GM19239 (cell line): Measurements from ENCODE around the gene SBF2.
"Not testable (repeated sequence)": the region's sequence is repeated elsewhere in the genome, so short reads cannot be mapped to it uniquely, and the experiment has no call there.

ENCODE experiments used
- DNase-seq: peaks from one replicate; pipeline ENCODE4 v3.0.0; 2011; ENCODE audit warnings: low spot score; ENCODE audit not compliant: insufficient read length
- FAIRE-seq: peaks from 2 replicates; lab custom pipeline; 2011; peaks lifted over from hg19 to GRCh38; lab: Jason Lieb, UNC

SBF2 gene

GRCh38 chr11:10133251-10133650 is 160.8 kb downstream of the SBF2 start:
- FAIRE-seq, DNase-seq: not testable (repeated sequence)

DNA sequence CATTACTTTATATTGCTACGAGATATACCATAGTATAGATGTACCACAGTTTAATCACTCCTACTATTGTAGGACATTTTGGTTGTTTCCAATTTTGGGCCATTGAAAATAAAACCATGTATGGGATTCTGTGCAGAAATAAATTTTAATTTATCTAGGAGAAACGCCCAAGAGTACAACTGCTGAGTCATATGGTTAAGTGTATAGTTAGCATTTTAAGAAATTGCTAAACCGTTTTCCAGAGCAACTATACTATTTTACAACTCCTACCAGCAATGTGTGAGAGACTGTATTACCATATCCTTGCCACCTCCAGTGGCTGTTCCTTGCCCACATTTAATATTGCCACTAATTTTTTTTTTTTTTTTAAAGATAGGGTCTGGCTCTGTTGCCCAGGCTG is 163.1 kb downstream of the SBF2 start:
- FAIRE-seq (no peak), DNase-seq (no peak)

GRCh38 chr11:10129184-10129583 is 164.8 kb downstream of the SBF2 start:
- FAIRE-seq, DNase-seq: not testable (repeated sequence)

DNA sequence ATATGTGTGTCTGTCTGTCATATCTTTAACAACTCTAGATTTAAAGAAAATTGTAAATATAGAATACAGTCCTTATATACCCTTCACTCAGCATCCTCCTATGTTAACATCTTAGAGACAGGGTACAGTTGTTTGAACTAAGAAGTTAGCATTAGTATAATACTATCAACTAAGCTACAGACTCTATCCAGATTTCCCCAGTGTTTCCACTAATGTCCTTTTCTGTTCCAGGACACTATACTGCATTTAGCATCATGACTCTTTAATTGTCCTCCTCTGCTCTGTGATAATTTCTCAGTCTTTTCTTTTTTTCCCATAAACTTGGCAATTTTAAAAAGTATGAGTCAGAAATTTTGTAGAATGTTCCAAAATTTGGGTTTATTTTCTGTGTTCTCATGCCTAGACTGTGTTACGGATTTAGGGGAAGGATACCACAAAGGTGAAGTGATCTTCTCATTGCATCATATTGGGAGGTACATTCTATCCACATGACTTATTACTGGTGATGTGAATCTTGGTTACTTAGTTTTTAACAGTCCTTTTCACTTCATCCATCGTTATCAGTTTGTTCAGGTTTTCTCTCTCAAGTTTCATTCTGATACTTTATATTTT is 168.4 kb downstream of the SBF2 start:
- FAIRE-seq (no peak), DNase-seq (no peak)

GRCh38 chr11:10122326-10123197 is 171.5 kb downstream of the SBF2 start:
- FAIRE-seq (no peak), DNase-seq (no peak)

DNA sequence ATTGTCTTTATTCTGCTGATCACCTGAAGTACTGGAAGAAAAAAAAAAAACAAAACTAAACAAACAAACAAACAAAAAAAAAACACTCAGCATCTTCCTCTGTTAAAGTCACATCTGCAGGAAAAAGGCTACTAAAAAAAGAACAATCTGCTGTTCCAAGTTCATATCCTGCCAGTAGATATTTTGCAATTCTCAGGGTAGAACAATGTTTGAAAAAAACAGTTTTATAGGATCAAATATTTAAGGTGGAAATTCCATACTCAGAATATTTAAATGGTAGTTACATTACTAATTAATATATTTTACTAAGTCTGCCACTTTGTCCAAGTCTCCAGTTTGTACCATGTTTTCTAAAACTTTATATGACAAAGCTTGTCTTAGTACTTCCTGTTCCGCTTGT is 175.2 kb downstream of the SBF2 start:
- no peak for FAIRE-seq
- DNase-seq = no peak

DNA sequence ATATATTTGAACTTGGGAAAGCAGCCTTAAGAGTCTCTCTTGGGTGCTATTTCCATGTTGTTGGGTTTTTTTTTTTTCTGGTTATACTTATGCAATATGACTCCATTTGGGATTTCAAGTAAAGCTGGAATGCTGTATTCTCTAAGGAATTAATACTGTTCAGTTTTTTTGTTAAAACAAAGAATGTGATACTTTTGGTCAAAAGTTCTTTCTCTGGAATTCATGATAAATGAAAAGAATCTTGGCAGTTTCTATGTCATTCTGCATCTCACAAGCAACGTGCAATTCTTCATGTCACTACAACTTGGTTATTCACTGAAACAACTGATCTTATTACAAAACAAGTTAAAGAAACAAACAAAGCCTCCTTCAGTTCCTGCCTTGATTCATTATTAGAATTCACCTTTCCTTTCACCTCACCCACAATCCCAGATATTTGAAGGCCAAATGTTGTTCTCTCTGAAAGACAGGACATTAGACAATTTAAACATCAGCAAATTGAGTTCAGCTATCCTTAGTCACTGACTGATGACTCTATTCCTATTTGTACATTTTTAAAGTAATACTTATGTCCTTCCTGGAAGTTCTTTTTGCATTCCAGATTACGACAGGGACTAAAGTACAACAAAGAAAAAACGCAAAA is 176.2 kb downstream of the SBF2 start:
- DNase-seq = no peak
- FAIRE-seq = no peak

DNA sequence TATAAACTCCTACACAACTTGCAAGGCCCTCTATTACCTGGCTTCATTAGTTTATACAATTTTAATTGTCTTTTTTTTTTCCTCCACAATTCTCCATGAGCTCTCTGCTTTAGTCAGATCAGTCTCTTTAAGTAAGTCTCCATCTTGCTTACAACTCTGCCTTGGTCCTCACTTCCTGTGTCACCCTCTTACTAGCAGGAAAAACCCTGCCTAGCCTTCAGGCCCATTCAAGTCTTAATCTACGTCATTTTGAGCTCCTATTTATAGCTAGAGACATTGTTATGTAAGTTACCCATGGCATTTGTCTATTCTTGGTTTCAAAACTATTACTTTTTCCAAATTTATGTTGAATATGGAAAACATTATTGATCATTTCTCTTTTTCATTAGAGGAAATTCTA is 177.4 kb downstream of the SBF2 start:
- FAIRE-seq (peak; percentile 40), DNase-seq (no peak)

GRCh38 chr11:10114593-10115404 is 179.2 kb downstream of the SBF2 start:
- DNase-seq (no peak), FAIRE-seq (no peak)

- FAIRE-seq (no peak), DNase-seq (no peak)
Measured at GRCh38 chr11:10113852-10114251, 180.2 kb downstream of the SBF2 start.

DNA sequence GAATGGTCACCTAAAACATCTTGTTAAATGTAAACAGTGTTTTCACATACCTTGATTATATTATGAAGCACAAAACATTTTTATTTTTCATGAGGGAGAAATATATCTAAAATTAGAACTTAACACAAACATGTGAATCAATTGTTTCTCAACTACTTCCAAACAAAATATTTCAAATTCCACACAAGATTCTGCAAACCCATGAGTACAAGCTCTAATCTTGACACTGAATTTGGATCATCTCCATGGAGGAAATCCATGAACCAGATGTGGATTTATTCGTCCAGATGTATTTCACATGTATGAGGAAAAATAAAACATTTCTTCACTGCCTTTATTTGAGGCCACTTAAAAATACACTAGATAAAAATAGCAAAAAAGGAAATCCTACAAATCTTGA is 184.2 kb downstream of the SBF2 start:
- no peak for FAIRE-seq
- no peak for DNase-seq

DNA sequence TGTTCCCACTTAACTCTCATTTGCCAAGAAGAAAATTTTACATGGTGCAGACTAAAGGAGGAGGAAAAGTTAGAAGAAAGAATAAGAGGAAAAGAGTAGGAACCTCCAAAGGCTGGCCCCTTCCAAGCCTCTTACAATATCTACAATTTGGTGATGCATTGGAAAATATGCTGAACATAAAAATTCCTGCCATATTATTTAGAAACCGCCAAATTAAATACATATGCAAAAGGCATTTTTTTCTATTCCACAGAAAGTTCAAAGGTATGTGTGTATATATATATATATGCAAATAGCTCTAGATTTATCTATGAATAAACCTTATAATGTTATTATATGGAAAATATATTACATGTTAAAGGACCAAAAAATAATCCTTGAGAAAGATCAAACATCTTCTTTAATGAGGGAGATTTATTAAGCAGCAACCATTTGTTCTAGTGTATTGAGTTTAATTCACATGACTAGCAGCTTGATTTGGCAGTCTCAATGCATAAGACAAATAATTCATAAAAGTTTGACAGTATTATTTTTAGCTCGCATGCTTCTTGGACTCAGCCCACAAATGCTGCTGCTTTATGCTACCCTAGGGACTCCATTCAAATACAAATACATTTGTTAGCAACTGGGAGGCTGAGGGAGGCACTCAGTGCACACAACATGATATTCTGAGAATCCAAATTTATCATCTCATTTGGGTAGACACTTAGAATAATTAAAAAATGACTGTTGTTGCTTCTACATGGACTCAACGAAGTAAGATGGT is 184.9 kb downstream of the SBF2 start:
- DNase-seq = no peak
- no peak for FAIRE-seq

DNA sequence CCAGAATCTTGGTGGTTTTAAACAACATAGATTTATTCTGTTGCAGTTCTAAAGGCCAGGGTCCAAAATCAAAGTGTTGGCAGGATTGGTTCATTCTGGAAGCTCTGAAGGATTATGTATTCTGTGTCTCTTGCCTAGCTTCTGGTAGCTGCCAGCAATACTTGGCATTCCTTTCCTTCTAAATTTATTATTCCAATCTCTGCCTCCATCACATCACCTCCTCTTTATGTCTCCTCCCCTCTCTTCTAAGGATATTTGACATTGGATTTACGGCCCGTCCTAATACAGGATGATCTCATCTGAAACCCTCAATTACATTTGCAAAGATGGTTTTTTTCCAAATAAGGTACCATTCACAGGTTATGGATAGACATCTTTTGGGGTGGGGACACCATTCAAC is 186.5 kb downstream of the SBF2 start:
- FAIRE-seq = no peak
- no peak for DNase-seq

DNA sequence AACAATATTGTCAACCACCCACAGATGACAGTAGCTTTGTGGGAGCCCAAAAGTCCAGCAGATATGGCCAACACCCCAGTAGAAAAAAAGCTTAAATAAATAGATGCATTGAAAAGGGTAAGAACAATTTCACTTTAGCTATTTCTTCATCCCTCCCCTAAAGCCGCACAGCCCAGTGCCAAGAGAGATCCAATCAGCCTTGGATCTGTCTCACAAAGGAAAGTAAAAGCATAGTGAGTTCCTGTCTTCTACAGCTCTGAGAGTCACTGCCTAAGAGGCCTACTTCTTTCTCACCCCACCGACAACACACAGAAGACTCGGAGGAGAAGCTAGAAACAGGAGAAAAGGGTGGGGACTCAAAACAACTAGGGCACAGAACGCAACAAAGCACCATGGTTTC is 196.4 kb downstream of the SBF2 start:
- FAIRE-seq (no peak), DNase-seq (no peak)

- no peak for DNase-seq
- no peak for FAIRE-seq
Measured at GRCh38 chr11:10096987-10097386, 197.0 kb downstream of the SBF2 start.

GRCh38 chr11:10095412-10096208 is 198.4 kb downstream of the SBF2 start:
- DNase-seq (no peak), FAIRE-seq (no peak)

DNA sequence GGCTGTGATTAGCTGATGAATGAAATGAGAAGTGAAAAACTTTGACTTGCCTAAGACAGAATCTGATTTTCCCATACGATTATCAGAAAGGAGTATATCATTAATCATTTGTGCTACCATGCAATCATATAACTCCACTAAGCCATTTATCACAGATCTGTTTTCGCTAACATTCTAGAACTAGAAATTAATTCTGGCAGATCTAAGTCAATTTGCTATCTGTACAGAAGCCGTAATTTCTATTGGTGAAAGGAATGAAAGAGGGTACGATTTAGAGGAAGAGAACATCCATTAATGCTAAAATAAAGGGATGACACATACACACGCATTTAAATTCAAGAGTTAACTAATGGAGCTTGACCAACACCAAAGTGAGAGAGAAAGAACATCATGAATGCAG is 201.6 kb downstream of the SBF2 start:
- no peak for FAIRE-seq
- DNase-seq = no peak

DNA sequence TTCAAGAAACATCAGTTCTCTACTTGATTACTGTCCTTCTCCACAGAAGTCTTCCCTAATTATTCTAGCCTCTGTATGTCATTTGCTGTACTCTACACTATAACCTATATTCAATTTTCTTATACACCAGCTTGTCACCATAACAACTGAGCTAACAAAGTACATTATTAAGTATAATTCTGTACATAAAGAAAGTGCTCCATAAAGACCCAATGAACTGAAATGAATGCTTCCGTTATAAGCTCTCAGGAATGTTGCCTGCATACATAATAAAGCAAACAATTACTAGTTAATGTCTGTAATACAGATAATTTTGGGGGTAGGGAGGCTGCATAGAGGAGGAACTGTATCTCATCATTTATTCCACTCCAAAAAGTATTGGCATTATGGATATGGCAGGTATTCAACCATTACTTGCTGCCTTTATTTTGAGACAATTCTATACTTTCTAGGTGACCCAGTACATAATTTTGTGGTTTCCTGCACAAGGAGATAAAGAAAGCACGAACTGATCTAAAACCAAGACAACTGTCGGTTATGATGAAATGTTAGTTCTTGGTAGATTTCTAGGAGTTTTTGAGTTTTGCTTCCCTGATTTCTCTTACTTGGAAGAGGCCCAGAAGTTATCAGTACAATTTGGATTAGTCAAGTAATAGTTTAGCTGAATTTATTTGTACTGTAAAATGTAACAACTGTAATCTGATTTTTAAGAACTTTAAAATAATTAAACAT is 202.5 kb downstream of the SBF2 start:
- no peak for DNase-seq

More for the DNA sequence above, 202.5 kb downstream of the SBF2 start:
- no peak for FAIRE-seq
